MM.1S (cell line): ENCODE results near the gene HOXB3.

Source experiments
- CTCF ChIP-seq: fragments of 300-600 bp; sonication (generic); IDR thresholded peaks from 2 replicates; pipeline ENCODE4 v1.5.1; 2016; ENCODE audit warnings: antibody characterized with exemption, low read length, mixed read lengths
- EZH2 ChIP-seq: fragments of 300-600 bp; sonication (generic); optimal IDR thresholded peaks from 2 replicates; pipeline ENCODE3; 2017; ENCODE audit warnings: low read depth, mild to moderate bottlenecking, antibody characterized with exemption, low read length, mixed read lengths

GRCh38 chr17:48592057-48592514, 2.0 kb upstream of the HOXB3 start:
- no peak for TF ChIP-seq CTCF
- no peak for TF ChIP-seq EZH2
